WERI-Rb-1 (cell line): ENCODE results near the gene ATP5F1A.
A peak's percentile ranks its signal among the peaks of the same experiment; 100 is the strongest.
"Not testable (repeated sequence)": the region's sequence is repeated elsewhere in the genome, so short reads cannot be mapped to it uniquely, and the experiment has no call there.

Experiments
- DNase-seq: peaks from one replicate; pipeline ENCODE4 v3.0.0-alpha.2; 2020
- H3K27ac ChIP-seq: fragments of 250-450 bp; sonication (Bioruptor Pico); 2 replicates; pipeline ENCODE4 v1.5.1; 2020; ENCODE audit warnings: mild to moderate bottlenecking, moderate library complexity
- H3K27me3 ChIP-seq: fragments of 250-450 bp; sonication (Bioruptor Pico); 2 replicates; pipeline ENCODE4 v1.5.1; 2021; ENCODE audit warnings: mild to moderate bottlenecking, low read depth, moderate library complexity; ENCODE audit not compliant: insufficient read depth, severe bottlenecking
- H3K36me3 ChIP-seq: fragments of 250-450 bp; sonication (Bioruptor Pico); 2 replicates; pipeline ENCODE4 v1.5.1; 2020; ENCODE audit warnings: mild to moderate bottlenecking, moderate library complexity
- H3K4me3 ChIP-seq: 2 replicates; pipeline ENCODE4 v1.5.1; 2011; ENCODE audit warnings: low read depth, mild to moderate bottlenecking, control low read depth, low read length
- H3K9me3 ChIP-seq: fragments of 250-450 bp; sonication (Bioruptor Pico); 2 replicates; pipeline ENCODE4 v1.5.1; 2021; ENCODE audit warnings: mild to moderate bottlenecking, moderate library complexity; ENCODE audit not compliant: severe bottlenecking
- CTCF ChIP-seq: IDR thresholded peaks from 2 replicates; pipeline ENCODE4 v1.5.1; 2011; ENCODE audit warnings: low read depth, mild to moderate bottlenecking, control low read depth, inconsistent platforms, low read length

ATP5F1A gene

GRCh38 chr18:46099463-46099862 is 1.4 kb upstream of the ATP5F1A start:
- DNase-seq: no peak
- no peak for TF ChIP-seq CTCF
- H3K36me3 ChIP-seq: peaks cover 32% of the 10 kb centered on the region
- H3K27me3 ChIP-seq: no peaks in the 10 kb centered on the region
- H3K9me3 ChIP-seq: no peaks in the 10 kb centered on the region
- H3K27ac ChIP-seq: peak overlapping the region; percentile 99
- no peak overlapping the region for H3K4me3 ChIP-seq

DNA sequence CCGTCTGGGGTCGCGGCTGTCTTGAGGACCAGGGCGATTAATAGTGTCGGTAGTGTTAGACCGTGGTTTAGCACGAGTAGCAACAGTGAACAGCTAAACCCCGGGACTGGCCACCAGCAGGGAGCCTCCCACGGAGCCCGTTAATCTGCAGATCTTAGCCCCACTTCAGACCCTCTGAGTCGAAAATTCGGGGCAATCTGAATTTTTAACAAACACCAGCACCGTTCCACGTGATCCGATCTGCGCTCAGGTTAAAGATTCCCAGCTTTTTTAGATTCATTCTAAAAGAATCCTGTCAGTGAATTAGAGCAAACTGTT is 479 bp upstream of the ATP5F1A start:
- peak overlapping the region; percentile 99 for H3K27ac ChIP-seq
- H3K9me3 ChIP-seq: no peaks in the 10 kb centered on the region
- no peak for TF ChIP-seq CTCF
- peak overlapping the region; percentile 83 for H3K4me3 ChIP-seq
- DNase-seq: peak; percentile 99
- no peaks in the 10 kb centered on the region for H3K27me3 ChIP-seq
- peaks cover 41% of the 10 kb centered on the region for H3K36me3 ChIP-seq

- Histone ChIP-seq H3K27ac (peak overlapping the region; percentile 99), H3K9me3 (no peaks in the 10 kb centered on the region), H3K27me3 (no peaks in the 10 kb centered on the region), H3K4me3 (peak overlapping the region; percentile 83), H3K36me3 (peaks cover 53% of the 10 kb centered on the region)
- DNase-seq: no peak
- TF ChIP-seq CTCF: no peak
Observed at GRCh38 chr18:46097431-46097800, 680 bp downstream of the ATP5F1A start.

DNA sequence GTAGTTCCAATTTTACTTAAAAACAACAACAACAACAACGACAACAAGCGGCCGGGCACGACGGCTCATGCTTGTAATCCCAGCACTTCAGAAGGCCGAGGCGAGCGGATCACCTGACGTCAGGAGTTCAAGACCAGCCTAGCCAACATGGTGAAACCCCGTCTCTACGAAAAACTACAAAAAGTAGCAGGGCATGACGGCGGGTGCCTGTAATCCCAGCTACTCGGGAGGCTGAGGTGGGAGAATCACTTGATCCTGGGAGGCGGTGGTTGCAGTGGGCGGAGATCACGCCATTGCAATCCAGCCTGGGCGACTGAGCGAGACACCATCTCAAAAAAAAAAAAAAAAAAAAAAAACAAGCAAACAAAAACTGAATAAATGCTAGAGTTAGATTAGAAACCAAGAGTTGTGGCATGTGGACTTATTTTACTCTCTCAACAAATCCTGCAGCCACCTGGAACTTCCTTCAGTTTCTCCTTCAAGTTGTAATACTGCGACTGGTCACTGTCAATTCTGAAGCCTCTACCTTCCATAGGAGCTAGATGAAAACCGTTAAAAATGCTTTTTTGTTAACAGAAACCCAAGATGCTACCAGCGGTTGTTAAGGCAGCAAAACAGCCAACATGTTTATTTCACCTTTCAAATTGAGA is 1.3 kb downstream of the ATP5F1A start:
- DNase-seq: peak; percentile 61
- Histone ChIP-seq H3K36me3 (peaks cover 58% of the 10 kb centered on the region), H3K27me3 (no peaks in the 10 kb centered on the region), H3K4me3 (peak overlapping the region; percentile 83), H3K9me3 (no peaks in the 10 kb centered on the region), H3K27ac (peak overlapping the region; percentile 99)
- TF ChIP-seq CTCF: no peak

- H3K36me3 ChIP-seq: peaks cover 70% of the 10 kb centered on the region
- DNase-seq: no peak
- no peaks in the 10 kb centered on the region for H3K9me3 ChIP-seq
- TF ChIP-seq CTCF: no peak
- no peak overlapping the region for H3K27ac ChIP-seq
- no peak overlapping the region for H3K4me3 ChIP-seq
- H3K27me3 ChIP-seq: no peaks in the 10 kb centered on the region
Observed at GRCh38 chr18:46095532-46095931, 2.6 kb downstream of the ATP5F1A start.

- not testable (repeated sequence) for H3K9me3 ChIP-seq, H3K27me3 ChIP-seq
- H3K36me3 ChIP-seq: peaks cover 97% of the 10 kb centered on the region
- H3K4me3 ChIP-seq: peak overlapping the region; percentile 6; the same call in 1 of the 2 replicates
- peak; percentile 91 for DNase-seq
- peak overlapping the region; percentile 74 for H3K27ac ChIP-seq
Observed at GRCh38 chr18:46088501-46088900, 9.6 kb downstream of the ATP5F1A start.
